T-cell (primary cell): ENCODE measurements around the gene TMEM184A. TPM values are rescaled to one million over a fixed set of nuclear protein-coding genes. Genes with fewer than 3 reads are reported as not detected.
"Not testable (repeated sequence)": the region's sequence is repeated elsewhere in the genome, so short reads cannot be mapped to it uniquely, and the experiment has no call there.

Source experiments
- ATAC-seq, 4 experiments: fragments of 200-7000 bp in 3 of 4; fragments of 150-1000 bp in 1 of 4; cut with Tn5 transposase; replicated peaks in 1 of 4; 1 replicate in 3 of 4; 2 replicates in 1 of 4; pipeline ENCODE4 v1.10.0; 2021; ENCODE audit warnings: moderate library complexity in 3 of 4, mild to moderate bottlenecking in 2 of 4, moderate number of reproducible peaks in 1 of 4
- CTCF ChIA-PET, 2 donors: fragments of 300-600 bp; sonication (Branson Sonifier 250); formaldehyde crosslinking; loops; one replicate each; lab custom pipeline; 2022; ENCODE audit warnings: antibody characterized with exemption in 2 of 2; lab: Charles Lee
- POLR2A ChIA-PET, 2 donors: fragments of 300-600 bp; sonication (Branson Sonifier 250); formaldehyde crosslinking; loops; one replicate each; lab custom pipeline; 2022; ENCODE audit warnings: antibody characterized with exemption in 2 of 2; lab: Charles Lee
- DNase-seq, 35 experiments: peaks; one replicate each; pipeline versions ENCODE4 v3.0.0 to v3.0.0-alpha.2; 2013 to 2023
- H3K27ac ChIP-seq: one replicate; pipeline ENCODE4 v1.5.1; 2013; ENCODE audit warnings: low read length
- H3K27me3 ChIP-seq, 2 experiments: replicated peaks in 1 of 2; 1 replicate in 1 of 2; 2 replicates in 1 of 2; pipeline versions ENCODE4 v1.6.1 to v1.7.0; 2013; ENCODE audit warnings: low read length in 1 of 2, mixed read lengths in 1 of 2; ENCODE audit not compliant: control insufficient read depth in 2 of 2, insufficient read depth in 2 of 2; ENCODE audit errors: extremely low read depth in 1 of 2
- H3K36me3 ChIP-seq, 2 donors: 1 replicate in 1 of 2; 2 replicates in 1 of 2; pipeline versions ENCODE4 v1.6.1 to v1.7.0; 2013; ENCODE audit warnings: low read length in 1 of 2; ENCODE audit not compliant: control insufficient read depth in 2 of 2, insufficient read depth in 1 of 2; ENCODE audit errors: extremely low read depth in 1 of 2
- H3K4me1 ChIP-seq, 2 experiments: 1 replicate in 1 of 2; 2 replicates in 1 of 2; pipeline versions ENCODE4 v1.6.1 to v1.7.0; 2013; ENCODE audit warnings: low read length in 2 of 2, mixed read lengths in 1 of 2; ENCODE audit not compliant: insufficient read depth in 2 of 2, control insufficient read depth in 1 of 2; ENCODE audit errors: extremely low read depth in 1 of 2
- H3K4me3 ChIP-seq, 2 donors: 1 replicate in 1 of 2; 2 replicates in 1 of 2; pipeline versions ENCODE4 v1.5.1 to v1.7.0; 2013; ENCODE audit warnings: mild to moderate bottlenecking in 2 of 2, low read length in 1 of 2, moderate library complexity in 1 of 2; ENCODE audit not compliant: control insufficient read depth in 1 of 2; ENCODE audit errors: extremely low read depth in 1 of 2
- H3K9me3 ChIP-seq: 2 replicates; pipeline ENCODE4 v1.7.0; 2013
- H3K27ac Mint-ChIP-seq, 2 donors: one replicate each; pipeline ENCODE4 v1.8.0; 2020 to 2021; ENCODE audit warnings: mild to moderate bottlenecking in 2 of 2, mixed read lengths in 2 of 2
- H3K27me3 Mint-ChIP-seq, 2 donors: one replicate each; pipeline ENCODE4 v1.8.0; 2021 to 2022; ENCODE audit warnings: mixed read lengths in 2 of 2
- H3K36me3 Mint-ChIP-seq: one replicate; pipeline ENCODE4 v1.8.0; 2021; ENCODE audit warnings: mixed read lengths
- H3K4me1 Mint-ChIP-seq, 3 donors: one replicate each; pipeline ENCODE4 v1.8.0; 2020 to 2022; ENCODE audit warnings: mixed read lengths in 3 of 3, mild to moderate bottlenecking in 1 of 3
- H3K4me3 Mint-ChIP-seq, 3 donors: one replicate each; pipeline ENCODE4 v1.8.0; 2020 to 2022; ENCODE audit warnings: mild to moderate bottlenecking in 3 of 3, mixed read lengths in 3 of 3, moderate library complexity in 3 of 3
- H3K9me3 Mint-ChIP-seq, 3 donors: one replicate each; pipeline ENCODE4 v1.8.0; 2020 to 2022; ENCODE audit warnings: mixed read lengths in 3 of 3
- WGBS: methylation state at CpG from one replicate; pipeline ENCODE4 v1.1.5; 2013; ENCODE audit warnings: missing lambda C conversion rate; ENCODE audit not compliant: insufficient coverage; 5-methylcytosine and 5-hydroxymethylcytosine counted together
- total RNA-seq, 35 experiments: library from RNA in 6 of 35; stranded (reverse) in 6 of 35; fragments of 120-200 nt in 1 of 35; gene quantifications; one replicate each; pipeline versions ENCODE4 v1.2.1 to v1.2.4 and lab custom pipeline; 2013 to 2026

The TMEM184A gene
- total RNA-seq, 5 donors from 2014 or later (not counting 1 experiment from before 2014, with no cell fraction given) = 0.18 to 0.38 (median 0.33) TPM; not detected in 2

- CTCF ChIA-PET = no interaction called here
- Histone ChIP-seq H3K27ac (no peak overlapping the region), H3K36me3 (peaks cover 0 to 4% of the 10 kb centered on the region in 2 donors), H3K4me1 (peaks cover 0 to 7% of the 10 kb centered on the region in 2 experiments), H3K27me3 (peaks cover 0 to 26% of the 10 kb centered on the region in 2 experiments), H3K9me3 (no peaks in the 10 kb centered on the region), H3K4me3 (no peak overlapping the region)
- Mint-ChIP-seq H3K27ac (no peak overlapping the region), H3K9me3 (peaks cover 0 to 4% (median 0%) of the 10 kb centered on the region in 3 donors), H3K36me3 (no peaks in the 10 kb centered on the region), H3K27me3 (peaks cover 5 to 13% of the 10 kb centered on the region in 2 donors), H3K4me1 (peaks cover under 1 to 9% (median 4%) of the 10 kb centered on the region in 3 donors), H3K4me3 (no peak overlapping the region)
- 94% methylated on average over 31 of the region's 34 CpGs for WGBS
- POLR2A ChIA-PET = no interaction called here
- DNase-seq (no peak), ATAC-seq (no peak)
These were observed 30.3 kb upstream of the TMEM184A start for GRCh38 chr7:1586126-1586826.

- Mint-ChIP-seq H3K4me1 (peaks cover 0 to 1% (median under 1%) of the 10 kb centered on the region in 3 donors), H3K36me3 (no peaks in the 10 kb centered on the region), H3K27ac (no peak overlapping the region), H3K9me3 (peaks cover 0 to 4% (median 0%) of the 10 kb centered on the region in 3 donors), H3K4me3 (no peak overlapping the region), H3K27me3 (peaks cover 0 to 4% of the 10 kb centered on the region in 2 donors)
- H3K27me3 ChIP-seq = peaks cover 0 to 17% of the 10 kb centered on the region in 2 experiments
- H3K36me3 ChIP-seq = peaks cover 0 to 4% of the 10 kb centered on the region in 2 donors
- ChIA-PET POLR2A (no interaction called here), CTCF (interaction anchor here in 1 of 2 donors (0.5 kb wide), 1 partner anchor 834 kb away, joined by 8 read pairs; no protein-coding TSS in a partner anchor)
- H3K4me3 ChIP-seq = no peak overlapping the region
- no peaks in the 10 kb centered on the region for H3K9me3 ChIP-seq
- no peak for DNase-seq
- WGBS = 93% methylated on average over 33 of the region's 37 CpGs
- H3K27ac ChIP-seq = no peak overlapping the region
- no peaks in the 10 kb centered on the region for H3K4me1 ChIP-seq
- no peak for ATAC-seq
These were observed 29.4 kb upstream of the TMEM184A start for GRCh38 chr7:1585142-1585981.

- DNase-seq = no peak
- WGBS = 96% methylated on average over 12 of the region's 18 CpGs
- Mint-ChIP-seq H3K4me3 (no peak overlapping the region), H3K4me1 (peaks cover 6 to 8% (median 6%) of the 10 kb centered on the region in 3 donors), H3K9me3 (peaks cover 0 to 4% (median 0%) of the 10 kb centered on the region in 3 donors), H3K27ac (no peak overlapping the region), H3K36me3 (no peaks in the 10 kb centered on the region), H3K27me3 (no peaks in the 10 kb centered on the region)
- ATAC-seq = no peak
- Histone ChIP-seq H3K27ac (no peak overlapping the region), H3K36me3 (peaks cover 0 to 4% of the 10 kb centered on the region in 2 donors), H3K4me3 (no peak overlapping the region), H3K9me3 (no peaks in the 10 kb centered on the region), H3K4me1 (peaks cover 0 to 1% of the 10 kb centered on the region in 2 experiments), H3K27me3 (peaks cover 0 to 11% of the 10 kb centered on the region in 2 experiments)
- ChIA-PET CTCF (interaction anchor here in 1 of 2 donors (0.5 kb wide), 1 partner anchor 835 kb away, joined by 8 read pairs; no protein-coding TSS in a partner anchor), POLR2A (interaction anchor here in 1 of 2 donors (0.5 kb wide), 1 partner anchor 16 kb away, joined by 6 read pairs; no protein-coding TSS in a partner anchor)
These were observed 28.7 kb upstream of the TMEM184A start for GRCh38 chr7:1584700-1585099.

GRCh38 chr7:1583241-1583930 is 27.4 kb upstream of the TMEM184A start:
- H3K9me3 ChIP-seq, H3K36me3 ChIP-seq, H3K4me3 ChIP-seq, H3K27me3 ChIP-seq, ATAC-seq, H3K27ac Mint-ChIP-seq, H3K27ac ChIP-seq, H3K36me3 Mint-ChIP-seq, H3K4me3 Mint-ChIP-seq, H3K4me1 ChIP-seq, DNase-seq, H3K27me3 Mint-ChIP-seq, H3K9me3 Mint-ChIP-seq, CTCF ChIA-PET: not testable (repeated sequence)
- H3K4me1 Mint-ChIP-seq = peaks cover 9 to 14% (median 12%) of the 10 kb centered on the region in 3 donors
- POLR2A ChIA-PET = interaction anchor here in 1 of 2 donors (0.7 kb wide), 1 partner anchor 69 kb away, joined by 8 read pairs; no protein-coding TSS in a partner anchor
- 69% methylated on average over 13 of the region's 19 CpGs for WGBS

GRCh38 chr7:1580422-1581030 is 24.5 kb upstream of the TMEM184A start:
- Mint-ChIP-seq H3K27me3 (no peaks in the 10 kb centered on the region), H3K9me3 (no peaks in the 10 kb centered on the region), H3K4me3 (no peak overlapping the region), H3K27ac (no peak overlapping the region), H3K4me1 (peaks cover 9 to 14% (median 12%) of the 10 kb centered on the region in 3 donors), H3K36me3 (no peaks in the 10 kb centered on the region)
- Histone ChIP-seq H3K36me3 (peaks cover 0 to 3% of the 10 kb centered on the region in 2 donors), H3K27ac (no peak overlapping the region), H3K9me3 (no peaks in the 10 kb centered on the region), H3K4me1 (peaks cover 0 to 8% of the 10 kb centered on the region in 2 experiments), H3K27me3 (no peaks in the 10 kb centered on the region), H3K4me3 (no peak overlapping the region)
- no peak for DNase-seq
- no peak for ATAC-seq
- ChIA-PET CTCF (no interaction called here), POLR2A (no interaction called here)
- WGBS = 90% methylated on average over 19 of the region's 19 CpGs
